Chondrocyte (in vitro differentiated cells): ENCODE results near the gene HNRNPAB. TPM values are rescaled to one million over a fixed set of nuclear protein-coding genes. Genes with fewer than 3 reads are reported as not detected.

Source experiments
- DNase-seq: peaks from one replicate; pipeline ENCODE4 v3.0.0; 2021; ENCODE audit warnings: mixed read lengths, low spot score
- H3K27ac Mint-ChIP-seq: one replicate; pipeline ENCODE4 v1.8.0; 2021; ENCODE audit warnings: mild to moderate bottlenecking, moderate library complexity, mixed read lengths; ENCODE audit not compliant: unreplicated experiment
- H3K27me3 Mint-ChIP-seq: 2 replicates; pipeline ENCODE4 v1.8.0; 2021; ENCODE audit warnings: low read depth, mixed read lengths
- H3K36me3 Mint-ChIP-seq: 2 replicates; pipeline ENCODE4 v1.8.0; 2021; ENCODE audit warnings: low read depth, mixed read lengths
- H3K4me1 Mint-ChIP-seq: 2 replicates; pipeline ENCODE4 v1.8.0; 2021; ENCODE audit warnings: low read depth, mild to moderate bottlenecking, mixed read lengths
- H3K4me3 Mint-ChIP-seq: one replicate; pipeline ENCODE4 v1.8.0; 2021; ENCODE audit warnings: mild to moderate bottlenecking, moderate library complexity, mixed read lengths; ENCODE audit not compliant: unreplicated experiment
- H3K9me3 Mint-ChIP-seq: 2 replicates; pipeline ENCODE4 v1.8.0; 2021; ENCODE audit warnings: low read depth, mixed read lengths
- CTCF ChIP-seq: fragments of 200-600 bp; sonication (generic); IDR thresholded peaks from 2 replicates; pipeline ENCODE4 v1.5.0; 2021; ENCODE audit warnings: antibody characterized with exemption, mild to moderate bottlenecking, moderate library complexity
- total RNA-seq: library from RNA; stranded (reverse); gene quantifications from 3 replicates; pipeline ENCODE4 v1.2.1, GENCODE V29; 2021

Gene HNRNPAB
- total RNA-seq, 1 donor from 2014 or later: 156 TPM

- Mint-ChIP-seq H3K4me1 (peaks cover 4% of the 10 kb centered on the region), H3K27ac (no peak overlapping the region)
Measured at GRCh38 chr5:178240766-178241165, 36.4 kb downstream of the HNRNPAB start.

GRCh38 chr5:178241231-178241663, 36.9 kb downstream of the HNRNPAB start:
- DNase-seq: peak; percentile 84
- no peaks in the 10 kb centered on the region for H3K9me3 Mint-ChIP-seq
- H3K27me3 Mint-ChIP-seq: no peaks in the 10 kb centered on the region
- H3K4me1 Mint-ChIP-seq: peaks cover 4% of the 10 kb centered on the region
- no peak overlapping the region for H3K4me3 Mint-ChIP-seq
- no peak overlapping the region for H3K27ac Mint-ChIP-seq
- no peaks in the 10 kb centered on the region for H3K36me3 Mint-ChIP-seq
- TF ChIP-seq CTCF: no peak

More at GRCh38 chr5:178240766-178241165, 36.4 kb downstream of the HNRNPAB start:
- no peaks in the 10 kb centered on the region for H3K9me3 Mint-ChIP-seq
- H3K27me3 Mint-ChIP-seq: no peaks in the 10 kb centered on the region
- TF ChIP-seq CTCF: no peak
- H3K36me3 Mint-ChIP-seq: no peaks in the 10 kb centered on the region
- H3K4me3 Mint-ChIP-seq: no peak overlapping the region
- no peak for DNase-seq

- TF ChIP-seq CTCF: no peak
- H3K9me3 Mint-ChIP-seq: no peaks in the 10 kb centered on the region
- H3K4me3 Mint-ChIP-seq: no peak overlapping the region
- DNase-seq: peak; percentile 90
- no peaks in the 10 kb centered on the region for H3K36me3 Mint-ChIP-seq
- no peaks in the 10 kb centered on the region for H3K27me3 Mint-ChIP-seq
- H3K27ac Mint-ChIP-seq: no peak overlapping the region
- H3K4me1 Mint-ChIP-seq: peaks cover 4% of the 10 kb centered on the region
Measured at GRCh38 chr5:178241688-178242231, 37.4 kb downstream of the HNRNPAB start.

GRCh38 chr5:178242416-178242815, 38.1 kb downstream of the HNRNPAB start:
- TF ChIP-seq CTCF: no peak
- H3K9me3 Mint-ChIP-seq: no peaks in the 10 kb centered on the region
- peaks cover 4% of the 10 kb centered on the region for H3K4me1 Mint-ChIP-seq
- no peaks in the 10 kb centered on the region for H3K36me3 Mint-ChIP-seq
- H3K27ac Mint-ChIP-seq: no peak overlapping the region
- DNase-seq: no peak
- H3K27me3 Mint-ChIP-seq: no peaks in the 10 kb centered on the region
- no peak overlapping the region for H3K4me3 Mint-ChIP-seq

- Mint-ChIP-seq H3K27ac (no peak overlapping the region), H3K4me3 (no peak overlapping the region), H3K4me1 (peaks cover 6% of the 10 kb centered on the region), H3K36me3 (no peaks in the 10 kb centered on the region), H3K9me3 (no peaks in the 10 kb centered on the region), H3K27me3 (no peaks in the 10 kb centered on the region)
- TF ChIP-seq CTCF: no peak
- no peak for DNase-seq
Measured at GRCh38 chr5:178244576-178244975, 40.2 kb downstream of the HNRNPAB start.
